BLaER1 (cell line): ENCODE results near the gene HASPIN.
"Not testable (repeated sequence)": the region's sequence is repeated elsewhere in the genome, so short reads cannot be mapped to it uniquely, and the experiment has no call there.

Experiments used
- H3K27ac ChIP-seq: shearing (Covaris generic); formaldehyde crosslinking; 2 replicates; pipeline ENCODE4 v1.8.1; 2022
- H3K27me3 ChIP-seq: shearing (Covaris generic); formaldehyde crosslinking; 2 replicates; pipeline ENCODE4 v1.8.1; 2022
- H3K36me3 ChIP-seq: shearing (Covaris generic); formaldehyde crosslinking; 2 replicates; pipeline ENCODE4 v1.8.1; 2022
- H3K4me1 ChIP-seq: shearing (Covaris generic); formaldehyde crosslinking; 2 replicates; pipeline ENCODE4 v1.8.1; 2022
- H3K4me2 ChIP-seq: shearing (Covaris generic); formaldehyde crosslinking; 2 replicates; pipeline ENCODE4 v1.8.1; 2022
- H3K4me3 ChIP-seq: shearing (Covaris generic); formaldehyde crosslinking; 2 replicates; pipeline ENCODE4 v1.8.1; 2022
- H3K9ac ChIP-seq: shearing (Covaris generic); formaldehyde crosslinking; 2 replicates; pipeline ENCODE4 v1.8.1; 2022
- H3K9me3 ChIP-seq: shearing (Covaris generic); formaldehyde crosslinking; 2 replicates; pipeline ENCODE4 v1.8.1; 2022
- H4K20me1 ChIP-seq: shearing (Covaris generic); formaldehyde crosslinking; 2 replicates; pipeline ENCODE4 v1.8.1; 2022
- Cebpa-rat ChIP-seq: shearing (Covaris generic); IDR thresholded peaks from 2 replicates; pipeline ENCODE4 v1.8.1; 2022

The HASPIN gene

DNA sequence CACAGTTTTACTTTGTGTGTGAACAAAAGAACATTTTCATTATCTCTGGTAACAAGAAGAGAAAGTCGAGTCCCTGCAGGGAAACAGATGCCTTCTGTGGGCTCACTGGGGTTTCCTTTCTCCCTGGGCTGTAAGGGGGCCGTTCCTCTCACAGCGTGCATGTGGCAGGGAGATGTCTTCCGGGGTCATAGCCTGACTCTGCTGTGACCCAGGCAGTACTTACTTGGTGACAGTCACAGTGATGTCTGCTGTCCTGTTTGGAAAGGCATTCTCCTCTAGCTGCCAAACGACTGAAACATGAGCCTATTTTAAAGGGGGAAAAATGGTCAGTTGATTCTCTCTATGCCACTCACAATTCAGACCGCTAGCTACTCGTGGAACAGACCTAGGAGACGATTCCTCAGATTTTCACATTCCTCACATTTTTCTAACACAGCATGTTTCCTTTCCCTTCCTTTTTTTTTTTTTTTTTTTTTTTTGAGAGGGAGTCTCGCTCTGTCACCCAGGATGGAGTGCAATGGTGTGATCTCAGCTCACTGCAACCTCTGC lies 7.3 kb downstream of the HASPIN start:
- Histone ChIP-seq H3K9me3 (no peaks in the 10 kb centered on the region), H3K4me1 (peaks cover 46% of the 10 kb centered on the region), H3K27ac (no peak overlapping the region), H3K36me3 (peaks cover 39% of the 10 kb centered on the region), H3K27me3 (no peaks in the 10 kb centered on the region), H3K4me3 (no peak overlapping the region), H4K20me1 (peaks cover 12% of the 10 kb centered on the region; the same call in 1 of the 2 replicates), H3K9ac (no peak overlapping the region), H3K4me2 (peak overlapping the region; percentile 12; the same call in 1 of the 2 replicates)
- no peak for TF ChIP-seq Cebpa-rat

DNA sequence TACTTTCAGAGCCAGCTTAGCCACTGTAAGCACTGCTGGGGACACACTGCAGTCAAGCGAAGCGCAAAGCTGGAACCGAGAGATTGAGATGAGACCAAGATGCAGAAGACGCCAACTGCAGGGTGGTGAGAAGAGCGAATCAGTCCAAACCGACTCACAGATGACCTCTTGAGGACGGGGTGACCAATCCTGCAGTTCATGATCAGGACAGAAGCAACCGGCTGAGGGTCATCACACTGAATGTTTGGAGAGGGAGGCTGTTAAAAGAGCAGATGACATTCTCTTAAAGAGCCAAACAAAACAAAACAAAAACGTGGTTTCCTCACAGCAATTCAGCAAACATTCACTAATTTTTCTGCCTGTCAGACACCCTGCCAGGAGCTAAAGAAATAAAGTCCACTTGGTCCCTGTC lies 8.5 kb downstream of the HASPIN start:
- H3K27ac ChIP-seq: no peak overlapping the region
- no peak for TF ChIP-seq Cebpa-rat
- peaks cover 28% of the 10 kb centered on the region for H3K36me3 ChIP-seq
- no peak overlapping the region for H3K4me3 ChIP-seq
- peaks cover 35% of the 10 kb centered on the region for H3K4me1 ChIP-seq
- peak overlapping the region; percentile 2; the same call in 1 of the 2 replicates for H3K9ac ChIP-seq
- 0 out of 2 replicates have a peak overlapping the region, but pooled peaks have one; percentile 15 for H3K4me2 ChIP-seq
- H3K9me3 ChIP-seq: no peaks in the 10 kb centered on the region
- no peaks in the 10 kb centered on the region for H3K27me3 ChIP-seq
- no peaks in the 10 kb centered on the region; the same call in 1 of the 2 replicates for H4K20me1 ChIP-seq

GRCh38 chr17:3734911-3735276 lies 11.2 kb downstream of the HASPIN start:
- H4K20me1 ChIP-seq, H3K36me3 ChIP-seq, H3K27ac ChIP-seq, H3K4me3 ChIP-seq, H3K4me2 ChIP-seq, H3K9me3 ChIP-seq, H3K9ac ChIP-seq, H3K27me3 ChIP-seq: not testable (repeated sequence)
- peaks cover 50% of the 10 kb centered on the region for H3K4me1 ChIP-seq

DNA sequence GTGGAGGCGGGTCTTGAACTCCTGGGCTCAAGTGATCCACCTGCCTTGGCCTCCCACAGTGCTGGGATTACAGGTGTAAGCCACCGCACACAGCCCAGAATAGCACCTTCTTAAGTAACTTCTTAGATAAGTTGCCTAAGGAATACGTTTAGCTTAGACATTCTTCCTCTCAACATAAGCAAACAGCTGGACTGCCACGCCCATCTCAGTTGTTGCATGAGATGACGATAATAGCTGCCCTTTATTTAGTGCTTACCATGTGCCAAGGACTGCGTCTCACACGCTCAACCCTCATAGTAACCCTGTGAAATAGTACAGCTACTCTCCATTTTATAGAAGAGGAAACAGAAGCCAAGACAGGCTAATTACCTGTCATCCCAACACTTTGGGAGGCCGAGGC lies 11.8 kb downstream of the HASPIN start:
- no peak overlapping the region for H3K27ac ChIP-seq
- peaks cover 52% of the 10 kb centered on the region for H3K4me1 ChIP-seq
- H3K4me3 ChIP-seq: no peak overlapping the region
- H3K9me3 ChIP-seq: no peaks in the 10 kb centered on the region
- no peak for TF ChIP-seq Cebpa-rat
- no peak overlapping the region for H3K9ac ChIP-seq
- no peaks in the 10 kb centered on the region for H4K20me1 ChIP-seq
- peaks cover 4% of the 10 kb centered on the region; the same call in 1 of the 2 replicates for H3K36me3 ChIP-seq
- no peaks in the 10 kb centered on the region for H3K27me3 ChIP-seq
- no peak overlapping the region for H3K4me2 ChIP-seq

DNA sequence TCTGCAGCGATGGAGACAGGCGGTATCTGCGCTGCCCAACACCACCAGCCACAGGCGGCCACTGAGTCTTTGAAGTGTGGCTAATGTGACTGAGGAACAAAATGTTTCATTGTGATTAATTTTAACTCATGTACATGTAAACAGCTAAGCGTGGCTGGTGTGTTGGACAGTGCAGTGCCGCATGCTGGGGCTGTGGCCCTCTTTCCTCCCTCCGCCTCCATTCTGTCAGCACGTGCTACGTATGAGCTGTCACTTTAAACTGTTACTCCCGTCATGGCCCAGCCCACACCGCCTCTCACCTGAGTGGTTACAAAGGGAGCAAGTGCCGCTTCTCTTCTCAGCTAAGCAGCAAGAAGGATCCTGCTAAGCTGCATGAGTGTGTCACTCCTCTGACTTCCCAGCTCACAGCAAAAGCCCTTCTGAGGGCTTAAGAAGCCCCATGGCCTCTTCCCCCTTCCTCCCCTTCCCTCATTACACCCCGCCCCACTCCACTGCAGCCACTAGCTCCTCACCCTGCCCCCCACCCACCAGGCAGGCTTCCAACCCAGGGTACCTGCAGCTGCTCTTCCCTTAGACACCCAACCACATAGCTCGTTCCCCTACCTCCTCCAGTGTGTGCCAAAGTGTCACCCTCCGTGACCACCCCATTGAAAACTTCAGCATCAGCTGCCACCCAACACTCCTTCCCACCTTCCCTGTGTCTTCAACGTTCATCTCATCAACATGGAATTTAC lies 15.0 kb downstream of the HASPIN start:
- H3K4me1 ChIP-seq: peaks cover 46% of the 10 kb centered on the region
- no peaks in the 10 kb centered on the region for H3K27me3 ChIP-seq
- H3K9ac ChIP-seq: no peak overlapping the region
- peak overlapping the region; percentile 55 for H3K4me2 ChIP-seq
- no peaks in the 10 kb centered on the region for H3K36me3 ChIP-seq
- H3K9me3 ChIP-seq: peaks cover 13% of the 10 kb centered on the region; the same call in 1 of the 2 replicates
- H3K27ac ChIP-seq: peak overlapping the region; percentile 18; the same call in 1 of the 2 replicates
- no peak overlapping the region for H3K4me3 ChIP-seq
- H4K20me1 ChIP-seq: no peaks in the 10 kb centered on the region
- TF ChIP-seq Cebpa-rat: no peak

DNA sequence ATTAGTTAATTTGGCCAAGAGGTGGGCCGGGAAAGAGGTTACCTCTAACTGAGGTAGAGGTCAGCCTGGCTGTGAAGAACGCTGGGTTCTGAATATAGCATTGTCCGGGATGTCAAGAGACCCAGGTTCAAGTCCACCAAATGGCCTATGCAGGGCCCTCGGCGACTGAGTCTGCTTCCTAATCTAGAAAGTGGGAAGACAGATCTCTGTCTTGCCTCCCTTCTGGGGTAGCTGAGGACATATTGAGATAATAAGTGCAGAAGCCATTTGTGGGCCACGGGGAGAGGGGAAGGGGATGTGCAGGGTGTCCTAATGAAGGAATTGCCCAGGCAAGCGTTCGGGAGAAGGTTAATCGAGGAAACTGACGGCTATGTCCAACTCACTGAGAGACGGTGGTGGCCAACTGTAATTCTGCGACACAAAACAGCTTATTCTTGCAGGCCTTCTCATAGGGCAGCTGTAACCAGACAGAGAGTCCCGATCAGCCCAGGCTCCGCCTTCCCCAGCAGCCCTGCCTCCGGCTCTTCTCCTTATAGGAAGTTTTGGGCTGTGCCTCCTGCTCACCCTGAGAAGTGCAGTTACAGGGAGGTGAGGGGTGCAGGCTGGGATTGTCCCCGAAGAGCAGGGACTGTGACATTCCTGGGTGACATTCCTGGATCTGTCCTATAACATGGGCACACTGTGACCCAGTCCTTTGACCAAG lies 15.9 kb downstream of the HASPIN start:
- H4K20me1 ChIP-seq: no peaks in the 10 kb centered on the region
- H3K4me1 ChIP-seq: peaks cover 51% of the 10 kb centered on the region
- H3K27ac ChIP-seq: no peak overlapping the region
- no peak overlapping the region for H3K9ac ChIP-seq
- peak overlapping the region; percentile 55; the same call in 1 of the 2 replicates for H3K4me2 ChIP-seq
- H3K36me3 ChIP-seq: no peaks in the 10 kb centered on the region
- H3K27me3 ChIP-seq: no peaks in the 10 kb centered on the region
- no peak for TF ChIP-seq Cebpa-rat
- peaks cover 13% of the 10 kb centered on the region; the same call in 1 of the 2 replicates for H3K9me3 ChIP-seq
- no peak overlapping the region for H3K4me3 ChIP-seq

- Histone ChIP-seq H3K27ac (0 out of 2 replicates have a peak overlapping the region, but pooled peaks have one; percentile 28), H3K4me2 (peak overlapping the region; percentile 21), H3K36me3 (no peaks in the 10 kb centered on the region), H3K4me1 (peaks cover 51% of the 10 kb centered on the region), H3K9ac (no peak overlapping the region), H4K20me1 (no peaks in the 10 kb centered on the region), H3K4me3 (no peak overlapping the region), H3K9me3 (peaks cover 13% of the 10 kb centered on the region; the same call in 1 of the 2 replicates), H3K27me3 (no peaks in the 10 kb centered on the region)
- TF ChIP-seq Cebpa-rat: no peak
These were observed 16.9 kb downstream of the HASPIN start for GRCh38 chr17:3740611-3741073.

- no peak overlapping the region for H3K4me2 ChIP-seq
- no peak overlapping the region for H3K9ac ChIP-seq
- no peaks in the 10 kb centered on the region for H4K20me1 ChIP-seq
- TF ChIP-seq Cebpa-rat: no peak
- no peak overlapping the region for H3K4me3 ChIP-seq
- H3K27me3 ChIP-seq: no peaks in the 10 kb centered on the region
- H3K9me3 ChIP-seq: peaks cover 13% of the 10 kb centered on the region; the same call in 1 of the 2 replicates
- H3K4me1 ChIP-seq: peaks cover 57% of the 10 kb centered on the region
- H3K27ac ChIP-seq: no peak overlapping the region
- no peaks in the 10 kb centered on the region for H3K36me3 ChIP-seq
These were observed 20.3 kb downstream of the HASPIN start for GRCh38 chr17:3744014-3744413.

DNA sequence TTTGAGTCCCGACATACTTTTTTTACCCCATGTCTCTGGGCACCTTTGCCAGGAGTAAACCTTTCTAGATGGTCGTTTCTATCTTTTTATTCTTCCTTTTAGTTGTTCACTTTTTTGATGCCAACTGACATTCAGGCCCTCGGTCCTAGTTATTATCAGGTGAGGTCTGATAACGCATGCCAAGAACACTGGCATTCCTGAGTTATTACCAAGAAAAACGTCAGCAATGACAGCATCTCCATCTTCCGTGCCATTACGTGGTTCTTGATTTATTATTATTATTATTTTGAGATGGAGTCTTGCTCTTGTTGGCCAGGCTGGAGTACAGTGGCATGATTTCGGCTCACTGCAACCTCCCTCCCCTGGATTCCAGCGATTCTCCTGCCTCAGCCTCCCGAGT lies 21.4 kb downstream of the HASPIN start:
- TF ChIP-seq Cebpa-rat: no peak
- Histone ChIP-seq H4K20me1 (no peaks in the 10 kb centered on the region), H3K36me3 (no peaks in the 10 kb centered on the region), H3K27me3 (no peaks in the 10 kb centered on the region), H3K9me3 (peaks cover 13% of the 10 kb centered on the region; the same call in 1 of the 2 replicates), H3K4me1 (peaks cover 57% of the 10 kb centered on the region), H3K9ac (no peak overlapping the region), H3K4me2 (no peak overlapping the region), H3K4me3 (no peak overlapping the region), H3K27ac (no peak overlapping the region)

DNA sequence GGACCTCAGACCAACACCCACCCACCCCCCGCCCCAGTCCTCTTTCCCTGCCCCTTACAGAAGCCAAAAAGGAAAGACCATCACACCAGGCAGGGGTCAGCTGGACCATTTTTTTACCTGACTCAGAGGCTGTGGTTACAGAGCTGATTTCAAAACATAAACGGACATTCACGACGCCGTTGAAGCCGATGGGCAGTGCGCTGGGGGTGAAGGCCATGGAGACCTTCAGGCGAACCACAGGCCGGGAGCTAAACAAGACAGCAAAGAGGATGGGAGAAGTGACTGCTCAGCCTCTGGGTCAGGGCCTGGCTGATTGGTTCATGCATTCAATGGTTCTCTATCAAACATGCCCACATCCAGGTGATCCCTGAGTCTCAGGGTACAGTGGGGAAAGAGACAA lies 24.1 kb downstream of the HASPIN start:
- no peaks in the 10 kb centered on the region for H3K27me3 ChIP-seq
- no peaks in the 10 kb centered on the region for H4K20me1 ChIP-seq
- peaks cover 69% of the 10 kb centered on the region for H3K4me1 ChIP-seq
- TF ChIP-seq Cebpa-rat: no peak
- H3K9ac ChIP-seq: no peak overlapping the region; the same call in 1 of the 2 replicates
- H3K4me2 ChIP-seq: peak overlapping the region; percentile 48
- H3K4me3 ChIP-seq: no peak overlapping the region
- no peaks in the 10 kb centered on the region for H3K36me3 ChIP-seq
- no peaks in the 10 kb centered on the region for H3K9me3 ChIP-seq
- H3K27ac ChIP-seq: no peak overlapping the region
